HG03354 (cell line): ENCODE data around the gene ZNF737.
"Not testable (repeated sequence)": the region's sequence is repeated elsewhere in the genome, so short reads cannot be mapped to it uniquely, and the experiment has no call there.

Experiments
- ATAC-seq: cut with Tn5 transposase; IDR thresholded peaks from one replicate; pipeline ENCODE4 v1.9.1; 2021; ENCODE audit warnings: mild to moderate bottlenecking; ENCODE audit not compliant: unreplicated experiment, poor library complexity, severe bottlenecking

The ZNF737 gene

GRCh38 chr19:20565321-20566018 lies at the start of gene ZNF737:
Gene ZNF737 (minus strand): TSS chr19:20565781. CDS start chr19:20565640, 141 bp downstream.
- peak; percentile 94 for ATAC-seq

GRCh38 chr19:20614971-20615370 lies 49.4 kb upstream of the ZNF737 start:
- ATAC-seq = not testable (repeated sequence)

GRCh38 chr19:20612711-20613316 lies 47.2 kb upstream of the ZNF737 start:
- ATAC-seq = no peak

- ATAC-seq = no peak
Observed at GRCh38 chr19:20611866-20612265, 46.3 kb upstream of the ZNF737 start.

GRCh38 chr19:20607943-20608342 lies 42.4 kb upstream of the ZNF737 start:
- no peak for ATAC-seq

- ATAC-seq = no peak
Observed at GRCh38 chr19:20558571-20558970, 7.0 kb downstream of the ZNF737 start.

- ATAC-seq = no peak
Observed at GRCh38 chr19:20558011-20558410, 7.6 kb downstream of the ZNF737 start.

- not testable (repeated sequence) for ATAC-seq
Observed at GRCh38 chr19:20544667-20545333, 20.8 kb downstream of the ZNF737 start.

GRCh38 chr19:20530303-20530702 lies 35.3 kb downstream of the ZNF737 start:
- not testable (repeated sequence) for ATAC-seq

- no peak for ATAC-seq
Observed at GRCh38 chr19:20513189-20513904, 52.2 kb downstream of the ZNF737 start.

- ATAC-seq = no peak
Observed at GRCh38 chr19:20503476-20503875, 62.1 kb downstream of the ZNF737 start.
